ENCODE data around the gene MINDY4. TPM values are rescaled to one million over a fixed set of nuclear protein-coding genes. Genes with fewer than 3 reads are reported as not detected.
"Not testable (repeated sequence)": the region's sequence is repeated elsewhere in the genome, so short reads cannot be mapped to it uniquely, and the experiment has no call there.

Gene MINDY4
- total RNA-seq, 2 donors from 2014 or later = 8.1 to 31.9 TPM

DNA sequence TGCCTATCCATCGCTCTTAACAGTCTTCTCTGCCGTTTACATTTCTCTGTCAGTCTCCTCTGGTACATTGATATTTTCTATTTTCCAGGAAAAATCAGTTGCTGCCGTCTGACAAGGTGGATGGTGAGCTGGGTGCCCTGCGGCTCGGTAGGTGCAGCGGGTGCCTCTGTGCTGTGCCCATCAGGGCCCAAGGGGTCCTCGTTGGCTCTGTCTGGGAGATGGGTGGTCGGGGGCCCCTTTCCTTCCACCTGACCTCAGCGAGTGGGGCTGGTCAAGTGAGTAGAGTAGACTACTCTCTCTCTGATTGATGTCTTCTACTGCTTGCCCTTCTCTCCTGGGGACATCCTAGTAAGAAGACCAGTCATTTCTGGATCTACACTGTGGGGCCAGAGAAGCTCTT is 57.4 kb downstream of the MINDY4 start:
- TF ChIP-seq POLR2A (IDR thresholded peaks at IDR 0.05) = no peak
- no peak for TF ChIP-seq POLR2AphosphoS5 (IDR thresholded peaks at IDR 0.05)
- TF ChIP-seq, protein P1, sequence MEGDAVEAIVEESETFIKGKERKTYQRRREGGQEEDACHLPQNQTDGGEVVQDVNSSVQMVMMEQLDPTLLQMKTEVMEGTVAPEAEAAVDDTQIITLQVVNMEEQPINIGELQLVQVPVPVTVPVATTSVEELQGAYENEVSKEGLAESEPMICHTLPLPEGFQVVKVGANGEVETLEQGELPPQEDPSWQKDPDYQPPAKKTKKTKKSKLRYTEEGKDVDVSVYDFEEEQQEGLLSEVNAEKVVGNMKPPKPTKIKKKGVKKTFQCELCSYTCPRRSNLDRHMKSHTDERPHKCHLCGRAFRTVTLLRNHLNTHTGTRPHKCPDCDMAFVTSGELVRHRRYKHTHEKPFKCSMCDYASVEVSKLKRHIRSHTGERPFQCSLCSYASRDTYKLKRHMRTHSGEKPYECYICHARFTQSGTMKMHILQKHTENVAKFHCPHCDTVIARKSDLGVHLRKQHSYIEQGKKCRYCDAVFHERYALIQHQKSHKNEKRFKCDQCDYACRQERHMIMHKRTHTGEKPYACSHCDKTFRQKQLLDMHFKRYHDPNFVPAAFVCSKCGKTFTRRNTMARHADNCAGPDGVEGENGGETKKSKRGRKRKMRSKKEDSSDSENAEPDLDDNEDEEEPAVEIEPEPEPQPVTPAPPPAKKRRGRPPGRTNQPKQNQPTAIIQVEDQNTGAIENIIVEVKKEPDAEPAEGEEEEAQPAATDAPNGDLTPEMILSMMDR (IDR thresholded peaks at IDR 0.05) = no peak
- 96% methylated on average over 9 of the region's 9 CpGs for WGBS
- Histone ChIP-seq H3K9me3 (no peaks in the 10 kb centered on the region), H3K27me3 (replicated peaks; ENCODE audit: insufficient read depth) (no peaks in the 10 kb centered on the region), H3K36me3 (peaks cover 0 to 5% of the 10 kb centered on the region in 2 donors), H3K27ac (no peak overlapping the region), H3K4me3 (no peak overlapping the region), H3K4me1 (replicated peaks) (no peaks in the 10 kb centered on the region)
- intact Hi-C loops (cut with DNase I) = no loop called here
- no peak for DNase-seq (ENCODE audit: low spot score)

DNA sequence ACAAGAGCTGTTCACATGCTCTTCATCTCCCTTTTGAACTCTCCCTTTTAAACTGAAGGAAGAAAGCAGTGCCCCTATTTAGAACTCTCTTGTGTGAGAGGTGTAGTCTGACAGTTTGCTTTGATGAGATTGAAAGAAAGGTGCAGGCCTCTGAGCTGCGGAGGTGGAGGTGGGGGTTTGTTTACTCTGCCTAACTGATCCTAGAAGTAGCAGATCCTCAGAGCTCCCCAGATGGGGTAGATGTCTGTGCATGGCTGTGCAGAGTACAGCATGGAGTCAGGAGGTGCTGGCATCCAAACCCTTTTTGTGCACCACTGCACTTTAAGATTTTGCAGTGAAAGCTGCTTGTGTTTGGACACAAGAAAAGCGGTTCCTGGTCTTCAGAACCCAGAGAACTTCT is 58.3 kb downstream of the MINDY4 start:
- no peak overlapping the region for H3K27ac ChIP-seq
- WGBS = 50% methylated on average over 2 of the region's 2 CpGs
- H3K36me3 ChIP-seq = peaks cover 0 to 5% of the 10 kb centered on the region in 2 donors
- intact Hi-C loops (cut with DNase I) = no loop called here
- no peak for DNase-seq (ENCODE audit: low spot score)
- no peaks in the 10 kb centered on the region for H3K4me1 ChIP-seq (replicated peaks)
- TF ChIP-seq, protein P1 (IDR thresholded peaks at IDR 0.05) = no peak
- TF ChIP-seq POLR2A (IDR thresholded peaks at IDR 0.05) (no peak), POLR2AphosphoS5 (IDR thresholded peaks at IDR 0.05) (no peak)
- H3K9me3 ChIP-seq = no peaks in the 10 kb centered on the region
- no peaks in the 10 kb centered on the region for H3K27me3 ChIP-seq (replicated peaks; ENCODE audit: insufficient read depth)
- H3K4me3 ChIP-seq = no peak overlapping the region

DNA sequence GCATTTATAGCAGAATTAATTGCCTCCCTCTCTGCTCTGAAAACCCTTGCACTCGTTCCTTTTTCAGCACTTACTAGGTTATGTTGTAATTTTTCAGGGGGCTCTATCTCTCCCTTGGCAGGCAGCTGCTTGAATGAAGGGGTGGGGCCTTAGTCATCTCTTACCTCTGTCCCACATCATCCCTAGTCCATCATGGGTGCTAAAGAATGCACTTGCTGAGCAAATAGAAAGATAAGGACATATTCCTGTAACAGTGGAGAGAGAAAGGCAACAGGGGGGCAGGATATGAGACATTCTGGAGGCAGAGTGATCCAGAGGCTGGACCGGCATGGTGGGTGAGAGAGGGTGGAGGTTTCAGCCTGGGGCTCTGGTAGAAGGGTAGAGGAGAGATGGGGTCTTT is 60.0 kb downstream of the MINDY4 start:
- intact Hi-C loops (cut with DNase I) = no loop called here
- H3K9me3 ChIP-seq = no peaks in the 10 kb centered on the region
- H3K27me3 ChIP-seq (replicated peaks; ENCODE audit: insufficient read depth) = no peaks in the 10 kb centered on the region
- H3K27ac ChIP-seq = no peak overlapping the region
- peaks cover 0 to 5% of the 10 kb centered on the region in 2 donors for H3K36me3 ChIP-seq
- no peak overlapping the region for H3K4me3 ChIP-seq
- no peak for DNase-seq (ENCODE audit: low spot score)
- TF ChIP-seq POLR2AphosphoS5 (IDR thresholded peaks at IDR 0.05) (no peak), POLR2A (IDR thresholded peaks at IDR 0.05) (no peak)
- TF ChIP-seq, protein P1 (IDR thresholded peaks at IDR 0.05) = no peak
- 72% methylated on average over 2 of the region's 2 CpGs for WGBS
- H3K4me1 ChIP-seq (replicated peaks) = no peaks in the 10 kb centered on the region

DNA sequence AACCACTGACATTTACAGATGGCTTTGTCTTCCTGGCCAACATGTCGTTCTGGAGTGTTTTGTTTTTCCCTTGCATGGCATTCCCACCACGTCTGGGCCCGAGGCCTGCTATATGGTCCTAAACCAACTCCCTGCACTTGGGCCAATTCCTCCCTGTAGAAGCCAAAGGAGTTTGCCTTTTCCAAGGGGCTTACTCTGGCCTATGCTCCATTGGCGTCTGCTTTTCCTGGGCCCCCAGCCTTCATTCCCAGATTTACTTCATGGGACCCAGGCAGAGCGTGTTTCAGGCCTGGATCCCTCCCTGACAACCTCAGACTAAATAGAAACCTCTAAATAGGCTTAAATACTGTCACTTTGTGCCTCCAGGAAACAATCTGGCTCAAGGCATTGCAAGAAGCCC is 60.7 kb downstream of the MINDY4 start:
- no peak for TF ChIP-seq POLR2A (IDR thresholded peaks at IDR 0.05)
- TF ChIP-seq POLR2AphosphoS5 (IDR thresholded peaks at IDR 0.05) = no peak
- TF ChIP-seq, protein P1 (IDR thresholded peaks at IDR 0.05) = no peak
- no peak for DNase-seq (ENCODE audit: low spot score)
- no peaks in the 10 kb centered on the region for H3K27me3 ChIP-seq (replicated peaks; ENCODE audit: insufficient read depth)
- H3K9me3 ChIP-seq = no peaks in the 10 kb centered on the region
- peaks cover 0 to 5% of the 10 kb centered on the region in 2 donors for H3K36me3 ChIP-seq
- no peaks in the 10 kb centered on the region for H3K4me1 ChIP-seq (replicated peaks)
- H3K4me3 ChIP-seq = no peak overlapping the region
- 86% methylated on average over 5 of the region's 5 CpGs for WGBS
- H3K27ac ChIP-seq = no peak overlapping the region
- intact Hi-C loops (cut with DNase I) = no loop called here

DNA sequence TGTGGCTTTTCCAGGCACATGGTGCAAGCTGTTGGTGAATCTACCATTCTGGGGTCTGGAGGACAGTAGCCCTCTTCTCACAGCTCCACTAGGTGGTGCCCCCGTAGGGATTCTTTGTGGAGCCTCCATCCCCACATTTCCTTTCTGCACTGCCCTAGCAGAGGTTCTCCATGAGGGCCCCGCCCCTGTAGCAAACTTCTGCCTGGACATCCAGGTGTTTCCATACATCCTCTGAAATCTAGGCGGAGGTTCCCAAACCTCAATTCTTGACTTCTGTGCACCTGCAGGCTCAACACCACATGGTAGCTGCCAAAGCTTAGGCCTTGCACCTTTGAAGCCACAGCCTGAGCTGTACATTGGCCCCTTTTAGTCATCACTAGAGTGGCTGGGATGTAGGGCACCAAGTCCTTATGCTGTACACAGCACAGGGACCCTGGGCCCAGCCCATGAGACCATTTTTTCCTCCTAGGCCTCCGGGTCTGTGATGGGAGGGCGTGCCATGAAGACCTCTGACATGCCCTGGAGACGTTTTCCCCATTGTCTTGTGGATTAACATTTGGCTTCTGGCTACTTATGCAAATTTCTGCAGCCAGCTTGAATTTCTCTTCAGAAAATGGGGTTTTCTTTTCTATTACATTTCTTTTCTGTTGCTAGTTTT is 62.9 kb downstream of the MINDY4 start:
- H3K27ac ChIP-seq; H3K27me3 ChIP-seq (replicated peaks; ENCODE audit: insufficient read depth); H3K9me3 ChIP-seq; H3K4me3 ChIP-seq; H3K4me1 ChIP-seq (replicated peaks); H3K36me3 ChIP-seq; intact Hi-C loops (cut with DNase I); DNase-seq (ENCODE audit: low spot score): not testable (repeated sequence)
- 98% methylated on average over 6 of the region's 6 CpGs for WGBS
